Natural killer cell treated with Interleukin-12 subunit alpha and Interleukin-12 subunit beta and Interleukin-15 and Interleukin-18, amount 100 ng/mL, for 72 hours (primary cell): ENCODE measurements around the gene RFX2. TPM values are rescaled to one million over a fixed set of nuclear protein-coding genes. Genes with fewer than 3 reads are reported as not detected.
"Not testable (repeated sequence)": the region's sequence is repeated elsewhere in the genome, so short reads cannot be mapped to it uniquely, and the experiment has no call there.

ENCODE experiments used
- ATAC-seq, 2 donors: fragments of 150-1000 bp; cut with Tn5 transposase in 1 of 2; sonication (Bioruptor Pico), chemical (Tn5 transposase) in 1 of 2; 2 replicates each; pipeline ENCODE4 v1.10.0; 2021
- DNase-seq: peaks from one replicate; pipeline ENCODE4 v3.0.0; 2022; ENCODE audit warnings: low spot score
- H3K27ac Mint-ChIP-seq, 2 donors: 1 replicate in 1 of 2; 2 replicates in 1 of 2; pipeline ENCODE4 v1.8.0; 2022; ENCODE audit warnings: mixed read lengths in 2 of 2, mild to moderate bottlenecking in 1 of 2, moderate library complexity in 1 of 2
- H3K27me3 Mint-ChIP-seq, 2 donors: 1 replicate in 1 of 2; 2 replicates in 1 of 2; pipeline ENCODE4 v1.8.0; 2022; ENCODE audit warnings: mixed read lengths in 2 of 2
- H3K36me3 Mint-ChIP-seq: one replicate; pipeline ENCODE4 v1.8.0; 2022; ENCODE audit warnings: mixed read lengths
- H3K4me1 Mint-ChIP-seq, 2 donors: 1 replicate in 1 of 2; 2 replicates in 1 of 2; pipeline ENCODE4 v1.8.0; 2022; ENCODE audit warnings: low read depth in 2 of 2, mixed read lengths in 2 of 2, mild to moderate bottlenecking in 1 of 2
- H3K4me3 Mint-ChIP-seq: one replicate; pipeline ENCODE4 v1.8.0; 2022; ENCODE audit warnings: mixed read lengths
- H3K9me3 Mint-ChIP-seq: 2 replicates; pipeline ENCODE4 v1.8.0; 2022; ENCODE audit warnings: mixed read lengths
- total RNA-seq, 2 donors: library from RNA; stranded (reverse); gene quantifications; one replicate each; pipeline ENCODE4 v1.2.3, GENCODE V29; 2022

The RFX2 gene
- total RNA-seq, 2 donors from 2014 or later, result 6.6 to 6.9 TPM

DNA sequence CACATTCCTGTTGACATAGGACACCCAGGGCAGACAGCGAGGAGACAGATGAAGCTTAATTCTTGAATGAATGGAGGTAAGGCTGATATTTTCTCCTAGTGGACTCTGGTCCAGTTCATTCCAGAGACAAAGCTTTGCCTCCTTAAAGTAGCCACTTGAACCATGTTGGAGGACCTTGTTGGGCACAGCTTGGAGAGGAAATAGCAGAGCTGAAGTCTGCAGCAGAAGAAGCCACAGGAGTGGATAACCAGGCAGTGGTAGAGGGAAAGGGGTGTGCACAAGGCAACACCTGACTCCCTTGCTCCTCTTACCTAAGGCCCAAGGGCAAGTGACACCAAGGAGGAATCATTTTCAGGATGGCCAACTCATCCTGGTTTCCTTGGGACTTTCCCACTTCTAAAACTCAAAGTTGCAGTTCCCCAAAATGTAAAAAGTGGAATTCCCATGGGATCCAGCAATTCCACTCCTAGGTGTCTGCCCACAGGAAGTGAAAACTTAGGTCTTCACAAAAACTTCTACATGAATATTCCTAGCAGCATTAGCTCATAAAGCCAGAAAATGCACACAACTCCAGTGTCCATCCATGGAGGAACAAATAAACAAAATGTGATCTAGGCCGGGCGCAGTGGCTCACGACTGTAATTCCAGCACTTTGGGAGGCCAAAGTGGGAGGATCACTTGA, 6.6 kb upstream of the RFX2 start:
- DNase-seq (no peak), ATAC-seq (no peak)
- Mint-ChIP-seq H3K4me1 (no peaks in the 10 kb centered on the region), H3K9me3 (peaks cover 3% of the 10 kb centered on the region), H3K4me3 (no peak overlapping the region), H3K27ac (no peak overlapping the region), H3K27me3 (peaks cover 19 to 37% of the 10 kb centered on the region in 2 donors), H3K36me3 (peaks cover 7% of the 10 kb centered on the region)

DNA sequence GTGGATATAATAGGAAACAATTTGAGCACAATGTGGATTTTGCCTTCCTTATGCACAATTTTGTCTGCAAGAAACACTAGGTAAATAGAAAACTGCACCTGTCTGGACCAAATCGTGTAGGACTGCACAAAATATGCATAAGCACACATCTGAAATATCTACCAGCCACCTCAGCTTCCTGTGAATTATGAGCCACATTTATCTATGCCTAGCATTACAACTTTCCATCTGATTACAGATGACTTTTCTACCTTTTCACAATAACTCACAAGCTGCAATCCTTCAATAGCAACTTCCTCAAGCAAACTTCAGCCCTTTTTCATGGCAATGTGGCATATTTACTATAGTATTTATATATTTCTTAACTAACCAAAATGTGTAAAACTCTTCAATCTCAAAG, 5.7 kb upstream of the RFX2 start:
- Mint-ChIP-seq H3K9me3 (peaks cover 3% of the 10 kb centered on the region), H3K27me3 (peaks cover 19 to 37% of the 10 kb centered on the region in 2 donors), H3K27ac (no peak overlapping the region), H3K36me3 (peaks cover 7% of the 10 kb centered on the region), H3K4me3 (no peak overlapping the region), H3K4me1 (peaks cover 5 to 6% of the 10 kb centered on the region in 2 donors)
- ATAC-seq (no peak), DNase-seq (no peak)

DNA sequence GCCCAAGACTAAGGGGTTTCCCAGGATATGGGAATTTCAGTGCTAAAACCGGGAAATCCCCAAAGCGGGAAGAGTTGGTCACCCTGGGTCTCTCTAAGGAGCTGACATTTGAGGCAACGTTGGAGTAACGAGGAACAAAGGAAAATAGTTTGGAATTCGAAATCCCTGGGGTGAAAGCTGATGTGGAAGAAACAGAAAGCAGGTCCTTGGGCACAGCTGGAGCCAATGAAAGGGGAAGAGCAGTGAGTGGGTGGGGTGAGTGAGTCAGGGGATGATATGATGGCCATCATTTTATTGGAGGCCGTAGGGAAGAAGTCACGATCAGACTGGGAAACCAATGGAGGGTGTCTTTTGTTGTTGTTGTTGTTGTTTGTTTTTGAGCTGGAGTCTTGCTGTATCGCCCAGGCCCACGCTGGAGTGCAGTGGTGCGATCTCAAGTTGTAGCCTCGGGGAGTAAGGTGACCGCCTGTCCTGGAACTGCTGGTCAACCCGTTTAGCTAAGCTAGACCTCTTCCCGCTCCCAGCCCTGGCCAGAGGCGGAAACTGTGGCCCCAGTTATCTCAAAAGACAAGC, 3.4 kb upstream of the RFX2 start:
- Mint-ChIP-seq H3K4me1 (peaks cover 16 to 18% of the 10 kb centered on the region in 2 donors), H3K36me3 (no peaks in the 10 kb centered on the region), H3K4me3 (no peak overlapping the region), H3K27me3 (peaks cover 24 to 32% of the 10 kb centered on the region in 2 donors), H3K27ac (no peak overlapping the region), H3K9me3 (no peaks in the 10 kb centered on the region)
- ATAC-seq (no peak), DNase-seq (no peak)

DNA sequence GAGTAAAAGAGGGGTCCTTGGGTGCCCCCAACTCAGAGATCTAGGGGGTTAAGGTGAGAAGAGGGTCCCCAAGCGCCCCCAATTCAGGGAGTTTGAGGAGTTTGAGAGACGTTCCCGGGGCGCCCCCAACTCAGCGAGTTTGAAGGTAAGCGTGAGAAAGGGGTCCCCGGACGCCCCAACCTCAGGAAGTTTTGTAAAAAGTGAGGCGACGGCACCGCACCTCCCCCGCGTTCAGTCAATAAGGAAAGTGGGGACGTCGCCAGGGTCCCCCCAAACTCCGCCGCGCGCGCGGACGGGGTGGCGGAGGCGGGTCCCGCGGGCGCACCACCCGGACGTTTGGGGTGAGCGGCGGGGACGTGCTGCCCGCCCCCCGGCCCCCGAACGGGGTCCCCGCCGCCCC, 353 bp downstream of the RFX2 start:
- no peaks in the 10 kb centered on the region for H3K9me3 Mint-ChIP-seq
- ATAC-seq (no peak), DNase-seq (no peak)
- H3K4me1 Mint-ChIP-seq, result peaks cover 24 to 26% of the 10 kb centered on the region in 2 donors
- no peaks in the 10 kb centered on the region for H3K36me3 Mint-ChIP-seq
- peak overlapping the region; percentile 95 for H3K4me3 Mint-ChIP-seq
- peaks cover 21 to 27% of the 10 kb centered on the region in 2 donors for H3K27me3 Mint-ChIP-seq
- peak overlapping the region; percentile 62 to 84 for H3K27ac Mint-ChIP-seq

DNA sequence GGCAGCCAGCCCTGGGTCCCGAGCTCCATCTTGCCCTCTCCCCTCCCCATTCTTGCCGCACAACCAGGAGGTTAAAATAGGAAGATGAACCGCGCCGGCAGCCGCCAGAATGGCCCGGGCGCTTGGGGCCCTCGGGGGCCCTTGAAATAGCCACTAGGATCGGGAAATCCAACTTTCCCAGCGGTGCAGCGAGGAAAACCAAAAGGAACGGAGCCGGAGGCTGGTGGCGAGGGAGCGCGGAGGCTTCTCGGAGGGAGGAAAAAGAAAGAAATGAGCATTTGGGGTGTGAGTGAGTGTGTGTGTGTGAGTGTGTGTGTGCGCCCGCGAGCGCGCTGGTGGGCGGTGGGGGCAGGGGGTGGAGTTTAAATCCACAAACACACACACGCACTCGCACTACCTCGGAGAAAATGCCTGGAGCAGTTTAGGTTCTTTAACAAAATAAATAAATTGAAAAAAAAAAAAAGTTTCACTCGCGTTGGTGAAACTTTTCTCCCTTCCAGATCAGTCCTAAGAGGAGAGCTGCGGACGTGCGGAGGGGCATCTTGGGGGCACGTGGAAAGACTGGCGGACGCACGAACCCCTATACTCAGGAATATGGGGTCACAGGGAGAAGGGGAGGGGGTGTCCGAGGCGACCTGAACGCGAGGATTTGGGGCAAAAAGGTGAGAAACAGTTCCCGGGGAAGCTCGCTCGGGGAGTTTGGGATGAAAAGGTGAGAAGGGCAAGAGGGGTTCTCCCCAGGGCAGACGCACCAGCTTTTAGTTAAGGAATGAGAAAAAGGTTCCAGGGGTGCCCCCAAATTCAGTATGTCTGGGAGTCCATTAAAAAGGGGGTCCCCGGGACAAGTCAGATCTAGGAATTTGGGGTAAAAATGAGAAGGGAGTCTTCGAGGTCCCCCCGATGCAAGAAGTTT, 1.3 kb downstream of the RFX2 start:
- peak; percentile 70 for DNase-seq

DNA sequence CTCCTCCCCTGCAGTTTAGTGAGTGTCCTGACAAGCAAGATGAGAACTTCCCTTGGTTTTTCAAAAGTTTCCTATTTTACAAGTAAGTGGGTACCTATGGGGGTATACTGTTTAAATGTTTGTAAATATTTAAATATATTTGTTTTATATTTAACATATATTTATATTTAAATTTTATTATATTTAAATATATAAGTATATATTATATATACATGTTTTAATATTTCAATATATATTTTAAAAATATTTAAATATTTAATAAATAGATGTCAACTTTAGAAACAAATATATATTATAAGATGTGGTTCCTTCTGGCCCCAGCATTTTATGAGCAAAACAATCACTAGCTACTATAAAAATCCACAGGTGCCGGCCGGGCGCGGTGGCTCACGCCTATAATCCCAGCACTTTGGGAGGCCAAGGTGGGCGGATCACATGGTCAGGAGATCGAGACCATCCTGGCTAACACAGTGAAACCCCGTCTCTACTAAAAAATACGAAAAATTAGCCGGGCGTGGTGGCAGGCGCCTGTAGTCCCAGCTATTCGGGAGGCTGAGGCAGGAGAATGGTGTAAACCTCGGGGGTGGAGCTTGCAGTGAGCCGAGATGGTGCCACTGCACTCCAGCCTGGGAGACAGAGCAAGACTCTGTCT, 3.5 kb downstream of the RFX2 start:
- H3K27ac Mint-ChIP-seq, H3K4me3 Mint-ChIP-seq, DNase-seq, ATAC-seq, H3K9me3 Mint-ChIP-seq, H3K36me3 Mint-ChIP-seq: not testable (repeated sequence)
- Mint-ChIP-seq H3K27me3 (peaks cover 15 to 19% of the 10 kb centered on the region in 2 donors), H3K4me1 (peaks cover 26 to 27% of the 10 kb centered on the region in 2 donors)

More for the DNA sequence above, 1.3 kb downstream of the RFX2 start:
- H3K36me3 Mint-ChIP-seq, result no peaks in the 10 kb centered on the region
- ATAC-seq, result no peak
- H3K27me3 Mint-ChIP-seq, result peaks cover 21 to 27% of the 10 kb centered on the region in 2 donors
- H3K4me3 Mint-ChIP-seq, result peak overlapping the region; percentile 95
- H3K4me1 Mint-ChIP-seq, result peaks cover 24 to 26% of the 10 kb centered on the region in 2 donors
- H3K9me3 Mint-ChIP-seq, result no peaks in the 10 kb centered on the region
- peak overlapping the region; percentile 62 to 84 for H3K27ac Mint-ChIP-seq

DNA sequence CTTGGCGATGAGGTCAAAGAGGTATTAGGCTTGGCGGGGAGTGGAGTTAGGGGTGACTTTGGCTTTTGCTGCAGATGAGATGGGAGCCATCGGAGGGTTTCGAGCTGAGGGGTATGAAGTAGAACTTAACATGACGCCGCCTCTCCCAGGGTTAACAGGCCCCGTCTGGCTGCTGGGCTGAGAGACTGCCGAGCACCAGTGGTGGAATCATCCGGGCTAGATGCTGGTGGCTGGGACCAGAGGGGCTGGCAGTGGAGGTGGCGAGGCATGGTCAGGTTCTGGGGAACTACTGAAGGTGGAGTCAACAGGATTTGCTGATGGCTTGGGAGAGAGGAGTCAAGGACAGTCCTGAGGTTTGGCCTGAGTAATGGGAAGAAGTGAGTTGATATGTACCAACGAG, 4.9 kb downstream of the RFX2 start:
- ATAC-seq (no peak), DNase-seq (no peak)
- peaks cover 25 to 26% of the 10 kb centered on the region in 2 donors for H3K4me1 Mint-ChIP-seq
- H3K27ac Mint-ChIP-seq, result no peak overlapping the region
- peaks cover 15 to 19% of the 10 kb centered on the region in 2 donors for H3K27me3 Mint-ChIP-seq
- peaks cover under 1% of the 10 kb centered on the region for H3K36me3 Mint-ChIP-seq
- no peaks in the 10 kb centered on the region for H3K9me3 Mint-ChIP-seq
- no peak overlapping the region for H3K4me3 Mint-ChIP-seq

DNA sequence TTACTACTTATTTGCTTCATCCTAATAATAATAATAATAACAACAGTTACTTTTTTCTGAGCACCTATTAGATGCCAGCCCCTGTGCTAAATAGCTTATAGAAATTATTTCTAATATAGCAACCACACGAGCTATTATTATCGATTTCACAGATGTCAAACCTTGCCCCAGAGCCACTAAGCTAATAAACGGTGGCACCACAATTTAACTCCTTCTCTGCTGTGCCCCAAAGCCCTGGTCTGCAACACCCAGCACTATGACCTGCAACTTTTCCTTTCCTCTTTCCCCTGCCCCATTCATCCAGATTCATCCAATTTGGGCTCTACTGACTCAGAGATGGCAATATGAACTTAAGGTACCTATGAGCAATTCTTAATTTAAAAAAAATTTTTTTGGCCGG, 6.4 kb downstream of the RFX2 start:
- peaks cover 9% of the 10 kb centered on the region for H3K36me3 Mint-ChIP-seq
- no peak overlapping the region for H3K27ac Mint-ChIP-seq
- H3K4me1 Mint-ChIP-seq, result peaks cover 24% of the 10 kb centered on the region in 2 donors
- ATAC-seq (no peak), DNase-seq (no peak)
- H3K4me3 Mint-ChIP-seq, result no peak overlapping the region
- peaks cover 8 to 11% of the 10 kb centered on the region in 2 donors for H3K27me3 Mint-ChIP-seq
- H3K9me3 Mint-ChIP-seq, result peaks cover 7% of the 10 kb centered on the region

DNA sequence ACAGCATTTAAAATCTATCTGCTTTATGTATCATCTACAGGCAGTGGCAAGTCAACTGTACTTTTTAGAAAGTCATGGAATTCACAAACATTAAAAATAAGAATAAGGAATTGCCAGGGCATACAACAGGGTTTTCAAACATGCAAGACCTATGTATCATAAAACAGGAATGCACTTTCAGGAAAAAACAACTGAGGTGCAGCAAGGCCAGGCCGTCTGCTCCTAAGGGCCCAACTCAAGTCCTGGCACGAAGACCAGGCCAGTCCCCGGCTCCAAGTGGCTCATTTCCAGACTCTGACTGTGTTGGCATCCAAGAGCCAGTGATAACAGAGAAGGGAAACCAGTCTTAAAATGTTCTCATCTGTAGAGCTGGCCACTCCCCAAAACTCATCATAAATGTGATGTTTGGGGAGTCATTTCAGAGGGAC, 7.1 kb downstream of the RFX2 start:
- Mint-ChIP-seq H3K4me3 (no peak overlapping the region), H3K27ac (no peak overlapping the region), H3K4me1 (peaks cover 17% of the 10 kb centered on the region in 2 donors), H3K27me3 (peaks cover 3 to 4% of the 10 kb centered on the region in 2 donors), H3K9me3 (peaks cover 7% of the 10 kb centered on the region), H3K36me3 (peaks cover 9% of the 10 kb centered on the region)
- DNase-seq (no peak), ATAC-seq (no peak)

DNA sequence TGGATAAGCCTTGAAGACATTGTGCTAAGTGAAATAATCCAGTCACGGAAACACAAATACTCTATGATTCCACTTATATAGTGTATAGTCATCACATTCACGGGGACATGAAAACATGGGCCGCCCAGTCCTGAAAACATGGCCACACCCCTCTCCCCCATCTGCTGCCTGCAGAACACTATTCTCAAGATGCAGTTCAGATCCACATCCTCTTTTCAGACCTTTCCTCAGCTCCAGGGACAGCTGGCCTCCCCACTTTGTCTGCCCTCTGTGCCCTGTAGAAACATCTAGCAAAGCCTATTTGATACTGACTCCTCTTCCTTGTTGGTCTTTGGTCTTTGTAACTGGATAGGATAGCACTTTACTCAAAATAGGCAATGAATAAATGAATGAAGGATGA, 8.3 kb downstream of the RFX2 start:
- H3K27ac Mint-ChIP-seq, result no peak overlapping the region
- no peak for ATAC-seq
- H3K4me3 Mint-ChIP-seq, result no peak overlapping the region
- peaks cover 9% of the 10 kb centered on the region for H3K36me3 Mint-ChIP-seq
- no peaks in the 10 kb centered on the region for H3K27me3 Mint-ChIP-seq
- DNase-seq, result no peak
- peaks cover 7% of the 10 kb centered on the region for H3K9me3 Mint-ChIP-seq
- H3K4me1 Mint-ChIP-seq, result peaks cover 14% of the 10 kb centered on the region in 2 donors

DNA sequence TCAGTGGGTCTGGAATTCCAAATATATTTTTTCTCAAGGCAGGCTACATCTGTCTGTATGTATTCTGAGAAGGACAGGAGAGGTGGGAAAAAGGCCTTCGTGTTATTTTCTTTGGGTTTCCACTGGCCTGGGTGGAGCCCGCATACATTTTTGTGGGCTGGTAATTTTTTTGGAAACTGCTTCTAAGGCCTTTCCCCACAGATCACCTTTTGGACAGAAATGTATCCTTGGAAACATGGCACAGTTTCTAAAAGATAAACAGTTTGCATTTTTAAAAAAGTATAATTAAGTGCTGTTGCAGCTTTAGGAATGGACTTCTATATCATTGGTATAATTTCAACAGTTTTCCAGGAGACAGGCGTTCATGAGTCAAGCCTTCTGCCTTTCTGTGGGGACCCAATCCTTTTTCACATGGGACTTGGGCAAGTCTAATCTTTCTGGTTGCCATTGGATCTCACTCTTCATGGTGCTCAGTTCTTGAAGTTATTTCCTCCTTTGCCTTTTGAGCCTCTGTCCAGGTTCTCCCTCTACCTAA, 8.9 kb downstream of the RFX2 start:
- ATAC-seq, result no peak
- no peaks in the 10 kb centered on the region for H3K27me3 Mint-ChIP-seq
- peaks cover 7% of the 10 kb centered on the region for H3K9me3 Mint-ChIP-seq
- peaks cover 14% of the 10 kb centered on the region in 2 donors for H3K4me1 Mint-ChIP-seq
- H3K4me3 Mint-ChIP-seq, result peak overlapping the region; percentile 42
- DNase-seq, result no peak
- H3K27ac Mint-ChIP-seq, result peak overlapping the region; percentile 85 to 91
- peaks cover 9% of the 10 kb centered on the region for H3K36me3 Mint-ChIP-seq

DNA sequence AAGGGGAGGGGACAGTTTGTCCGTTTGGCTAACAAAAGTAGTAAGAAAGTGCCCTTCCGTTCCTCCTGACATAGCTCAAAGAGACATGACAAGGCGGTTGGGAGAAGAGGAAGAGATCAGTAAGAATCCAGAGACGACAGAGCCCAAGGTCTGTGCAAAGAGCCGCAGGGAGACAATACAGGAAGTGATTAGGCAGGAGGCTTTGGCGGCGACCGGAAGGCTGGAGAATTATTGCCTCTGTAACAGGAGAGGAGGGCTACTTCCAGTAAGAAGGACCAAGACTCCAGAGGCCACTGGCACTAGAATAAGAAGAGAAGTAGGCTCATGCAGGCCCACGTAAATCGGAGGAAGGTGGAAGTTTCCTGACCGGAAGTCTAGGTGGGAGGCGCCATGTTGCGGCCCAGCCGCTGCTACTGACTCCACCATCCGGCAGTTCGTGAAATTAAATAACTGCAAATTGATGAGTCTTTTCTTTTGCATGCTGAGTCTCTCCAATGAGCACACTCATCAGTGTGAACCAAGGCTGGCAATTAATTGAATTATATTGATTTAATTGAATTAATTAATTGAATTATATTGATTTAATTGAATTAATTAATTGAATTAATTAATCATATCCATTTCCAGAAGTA, 9.9 kb downstream of the RFX2 start:
- Mint-ChIP-seq H3K27ac (peak overlapping the region; percentile 85 to 91), H3K36me3 (peaks cover 9% of the 10 kb centered on the region), H3K4me1 (peaks cover 14% of the 10 kb centered on the region in 2 donors), H3K4me3 (peak overlapping the region; percentile 84), H3K27me3 (no peaks in the 10 kb centered on the region), H3K9me3 (peaks cover 7% of the 10 kb centered on the region)
- peak; percentile 66 to 73 for ATAC-seq
- DNase-seq, result peak; percentile 68

DNA sequence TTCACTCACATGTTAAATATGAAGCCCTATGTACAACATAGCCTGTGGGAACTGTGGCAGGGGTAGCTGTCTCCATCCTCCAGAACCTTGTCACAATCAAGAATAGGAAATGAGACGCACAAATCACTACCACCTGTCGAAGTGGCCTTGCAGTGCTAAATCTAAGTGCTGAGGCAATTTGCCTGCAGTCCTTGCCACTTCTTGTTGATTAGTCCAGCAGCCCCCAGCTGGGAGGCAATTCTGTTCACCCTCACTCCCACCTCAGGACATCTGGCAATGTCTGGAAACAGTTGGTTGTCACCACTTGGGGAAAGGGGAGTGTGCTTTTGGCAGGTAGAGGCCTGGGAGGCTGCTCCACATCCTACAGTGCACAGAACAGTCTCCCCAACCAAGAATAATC, 10.7 kb downstream of the RFX2 start:
- DNase-seq (no peak), ATAC-seq (no peak)
- peaks cover 14% of the 10 kb centered on the region in 2 donors for H3K4me1 Mint-ChIP-seq
- H3K9me3 Mint-ChIP-seq, result peaks cover 7% of the 10 kb centered on the region
- H3K36me3 Mint-ChIP-seq, result peaks cover 9% of the 10 kb centered on the region
- no peaks in the 10 kb centered on the region for H3K27me3 Mint-ChIP-seq
- peak overlapping the region; percentile 85 to 91 for H3K27ac Mint-ChIP-seq
- peak overlapping the region; percentile 84 for H3K4me3 Mint-ChIP-seq
